K562 (cell line): Measurements from ENCODE around the gene FAM193A. TPM values are rescaled to one million over a fixed set of nuclear protein-coding genes. Genes with fewer than 3 reads are reported as not detected.

Source experiments
- CCAR2 ChIP-seq: fragments of 200-400 bp; formaldehyde crosslinking; IDR thresholded peaks from 2 replicates; pipeline ENCODE4 v1.6.1; 2017; ENCODE audit warnings: mild to moderate bottlenecking, low read depth, low read length
- CTBP1 ChIP-seq: fragments of 450-650 bp; IDR thresholded peaks from 2 replicates; pipeline ENCODE4 v1.6.1; 2016; ENCODE audit warnings: borderline replicate concordance
- CXXC5 ChIP-seq: fragments of 250-450 bp; sonication (Bioruptor Pico); IDR thresholded peaks from 2 replicates; pipeline ENCODE4 v1.8.0; 2022; ENCODE audit warnings: inconsistent platforms, mild to moderate bottlenecking, moderate library complexity
- ELF1 ChIP-seq: fragments of 200-800 bp; sonication (Bioruptor generic); IDR thresholded peaks from 2 replicates; pipeline ENCODE4 v1.6.1; 2016; ENCODE audit warnings: missing genetic modification characterization, missing compliant biosample characterization
- FOXP1 ChIP-seq: sonication (generic); formaldehyde crosslinking; IDR thresholded peaks from 2 replicates; pipeline ENCODE4 v1.8.0; 2022; ENCODE audit warnings: mild to moderate bottlenecking, missing genetic modification reagents
- MTA3 ChIP-seq: fragments of 450-650 bp; formaldehyde crosslinking; IDR thresholded peaks from 2 replicates; pipeline ENCODE4 v1.6.1; 2017; ENCODE audit warnings: mild to moderate bottlenecking, borderline replicate concordance
- POLR2A ChIP-seq: fragments of 450-650 bp; conservative IDR thresholded peaks from 2 replicates; pipeline ENCODE4 v1.6.1; 2016
- PTTG1 ChIP-seq: fragments of 450-650 bp; IDR thresholded peaks from 2 replicates; pipeline ENCODE4 v1.6.1; 2016; ENCODE audit warnings: low read depth, mild to moderate bottlenecking, missing genetic modification characterization, missing compliant biosample characterization
- SMARCA4 ChIP-seq: fragments of 450-650 bp; IDR thresholded peaks from 2 replicates; pipeline ENCODE4 v1.6.1; 2016
- TAF9B ChIP-seq: fragments of 450-650 bp; IDR thresholded peaks from 2 replicates; pipeline ENCODE4 v1.6.1; 2018; ENCODE audit warnings: mild to moderate bottlenecking; ENCODE audit not compliant: partially characterized antibody
- TAL1 ChIP-seq: fragments of 450-650 bp; IDR thresholded peaks from 2 replicates; pipeline ENCODE4 v1.6.1; 2016; ENCODE audit warnings: mild to moderate bottlenecking
- TSC22D4 ChIP-seq: fragments of 450-650 bp; IDR thresholded peaks from 2 replicates; pipeline ENCODE4 v1.6.1; 2016; ENCODE audit warnings: missing genetic modification characterization, missing biosample characterization, control low read depth
- XRCC5 ChIP-seq: fragments of 200-400 bp; formaldehyde crosslinking; IDR thresholded peaks from 2 replicates; pipeline ENCODE4 v1.6.1; 2017; ENCODE audit warnings: low read depth, mild to moderate bottlenecking, low read length
- ZFP1 ChIP-seq: fragments of 450-650 bp; formaldehyde crosslinking; IDR thresholded peaks from 2 replicates; pipeline ENCODE4 v1.4.0; 2020; ENCODE audit warnings: mild to moderate bottlenecking, mixed read lengths
- ZNF436 ChIP-seq: fragments of 250-450, 450-650 bp; sonication (Bioruptor Pico); formaldehyde crosslinking; IDR thresholded peaks from 2 replicates; pipeline ENCODE4 v1.7.0; 2020; ENCODE audit warnings: mild to moderate bottlenecking
- polyA plus RNA-seq, 8 experiments: library from polyadenylated mRNA; depleted of rRNA in 4 of 8; stranded (reverse) in 5 of 8; unstranded in 3 of 8; fragments of >200 nt; fragmentation: Nextera tagmentation in 2 of 8; fragmentation: Illumina TruSeq in 1 of 8; extraction: Ambion mirVana in 2 of 8; extraction: Trizol in 1 of 8; gene quantifications; 2 replicates each; pipeline versions ENCODE4 v1.2.1 to v1.2.3, GENCODE V29; 2011 to 2014; ENCODE audit warnings: inconsistent platforms in 1 of 8, missing spikeins in 1 of 8
- total RNA-seq, 7 experiments: library from RNA; depleted of rRNA in 6 of 7; stranded (reverse); fragments of >200 nt in 6 of 7; fragmentation: Illumina TruSeq in 2 of 7; extraction: Trizol in 2 of 7; gene quantifications; 2 replicates each; pipeline versions ENCODE4 v1.2.1 to v1.2.3, GENCODE V29; 2011 to 2021; ENCODE audit warnings: low replicate concordance in 1 of 7
- TF ChIP-seq, protein P1 (sequence below): sonication (generic); formaldehyde crosslinking; IDR thresholded peaks from 2 replicates; pipeline ENCODE4 v1.5.0; 2020; ENCODE audit warnings: missing genetic modification reagents
- TF ChIP-seq, protein P2 (sequence below): fragments of 250-450 bp; sonication (Bioruptor Pico); IDR thresholded peaks from 2 replicates; pipeline ENCODE4 v1.8.0; 2022; ENCODE audit warnings: moderate library complexity, mild to moderate bottlenecking, inconsistent platforms
- TF ChIP-seq, protein P3 (sequence below): fragments of 450-650 bp; IDR thresholded peaks from 2 replicates; pipeline ENCODE4 v1.6.1; 2016; ENCODE audit warnings: low read depth, mild to moderate bottlenecking, moderate library complexity
- TF ChIP-seq, protein P4 (sequence below): fragments of 450-650 bp; IDR thresholded peaks from 2 replicates; pipeline ENCODE4 v1.6.1; 2017; ENCODE audit warnings: mild to moderate bottlenecking, moderate library complexity
- TF ChIP-seq, protein P5 (sequence below): fragments of 250-450 bp; sonication (Bioruptor Pico); IDR thresholded peaks from 2 replicates; pipeline ENCODE4 v1.5.0; 2020; ENCODE audit warnings: mild to moderate bottlenecking, borderline replicate concordance
- TF ChIP-seq, protein P6 (sequence below): fragments of 250-450 bp; sonication (Bioruptor Pico); IDR thresholded peaks from 2 replicates; pipeline ENCODE4 v1.5.1; 2021; ENCODE audit warnings: mild to moderate bottlenecking

Gene FAM193A
- total and polyA plus RNA-seq, 9 of the 15 experiments (the other 6 are each of a cell fraction or from before 2014, with no cell fraction given): 0.46 to 24.6 (median 9.6) TPM

DNA sequence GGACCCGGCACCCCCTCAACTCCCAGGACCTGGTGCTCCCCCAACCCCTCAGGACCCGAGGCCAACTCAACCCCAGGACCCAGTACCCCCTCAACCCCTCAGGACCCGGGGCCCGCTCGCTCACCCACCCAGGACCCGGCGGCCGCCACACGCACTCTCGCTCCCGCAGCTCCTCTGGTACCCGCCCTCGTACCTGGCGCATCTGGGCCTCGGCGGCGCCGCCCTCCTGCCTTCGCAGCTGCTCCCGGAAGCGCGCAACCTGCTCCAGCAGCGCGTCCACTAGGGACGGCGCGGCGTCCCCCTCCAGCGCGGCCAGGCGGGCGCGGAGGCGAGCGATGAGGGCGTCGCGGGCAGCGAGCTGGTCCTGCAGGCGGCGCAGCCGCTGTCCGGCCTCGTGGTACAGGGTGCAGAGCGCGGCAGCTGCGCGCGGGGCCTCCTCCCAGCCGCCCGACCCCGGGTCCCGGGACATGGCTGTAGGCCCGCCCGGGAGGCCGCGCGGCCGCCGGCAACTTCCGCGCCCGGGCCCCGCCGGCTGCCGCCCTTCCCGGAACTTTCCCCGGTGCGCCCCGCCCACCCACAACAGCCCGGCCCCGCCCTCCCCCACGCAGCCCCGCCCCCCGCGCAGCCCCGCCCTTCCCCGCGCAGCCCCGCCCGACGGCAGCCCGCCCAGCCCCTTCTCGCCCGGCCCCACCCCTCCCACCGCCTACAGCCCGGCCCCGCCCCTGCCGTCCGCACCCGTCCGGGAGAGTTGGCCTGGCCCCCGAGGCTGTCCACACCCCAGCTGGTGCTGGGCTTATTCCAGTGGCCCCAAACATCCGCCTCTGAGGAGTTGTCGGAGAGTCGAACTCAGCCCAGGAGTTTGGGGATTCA, 219.6 kb downstream of the FAM193A start, which contains the start of gene TNIP2 (continued):
- TF ChIP-seq TSC22D4 (tag): no peak
- TF ChIP-seq, protein P1, sequence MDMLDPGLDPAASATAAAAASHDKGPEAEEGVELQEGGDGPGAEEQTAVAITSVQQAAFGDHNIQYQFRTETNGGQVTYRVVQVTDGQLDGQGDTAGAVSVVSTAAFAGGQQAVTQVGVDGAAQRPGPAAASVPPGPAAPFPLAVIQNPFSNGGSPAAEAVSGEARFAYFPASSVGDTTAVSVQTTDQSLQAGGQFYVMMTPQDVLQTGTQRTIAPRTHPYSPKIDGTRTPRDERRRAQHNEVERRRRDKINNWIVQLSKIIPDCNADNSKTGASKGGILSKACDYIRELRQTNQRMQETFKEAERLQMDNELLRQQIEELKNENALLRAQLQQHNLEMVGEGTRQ (CRISPR knock-in tag): no peak; the same call in 1 of the 2 replicates
- TF ChIP-seq ZNF436: no peak
- TF ChIP-seq ELF1 (tag): peak; percentile 93
- TF ChIP-seq CTBP1: peak; percentile 99
- TF ChIP-seq TAF9B: no peak
- TF ChIP-seq, protein P2, sequence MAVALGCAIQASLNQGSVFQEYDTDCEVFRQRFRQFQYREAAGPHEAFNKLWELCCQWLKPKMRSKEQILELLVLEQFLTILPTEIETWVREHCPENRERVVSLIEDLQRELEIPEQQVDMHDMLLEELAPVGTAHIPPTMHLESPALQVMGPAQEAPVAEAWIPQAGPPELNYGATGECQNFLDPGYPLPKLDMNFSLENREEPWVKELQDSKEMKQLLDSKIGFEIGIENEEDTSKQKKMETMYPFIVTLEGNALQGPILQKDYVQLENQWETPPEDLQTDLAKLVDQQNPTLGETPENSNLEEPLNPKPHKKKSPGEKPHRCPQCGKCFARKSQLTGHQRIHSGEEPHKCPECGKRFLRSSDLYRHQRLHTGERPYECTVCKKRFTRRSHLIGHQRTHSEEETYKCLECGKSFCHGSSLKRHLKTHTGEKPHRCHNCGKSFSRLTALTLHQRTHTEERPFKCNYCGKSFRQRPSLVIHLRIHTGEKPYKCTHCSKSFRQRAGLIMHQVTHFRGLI (CRISPR knock-in tag): no peak
- TF ChIP-seq XRCC5: no peak
- no peak for TF ChIP-seq CCAR2
- peak; percentile 71; the same call in 1 of the 2 replicates for TF ChIP-seq POLR2A
- TF ChIP-seq, protein P3, sequence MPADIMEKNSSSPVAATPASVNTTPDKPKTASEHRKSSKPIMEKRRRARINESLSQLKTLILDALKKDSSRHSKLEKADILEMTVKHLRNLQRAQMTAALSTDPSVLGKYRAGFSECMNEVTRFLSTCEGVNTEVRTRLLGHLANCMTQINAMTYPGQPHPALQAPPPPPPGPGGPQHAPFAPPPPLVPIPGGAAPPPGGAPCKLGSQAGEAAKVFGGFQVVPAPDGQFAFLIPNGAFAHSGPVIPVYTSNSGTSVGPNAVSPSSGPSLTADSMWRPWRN: no peak
- peak; percentile 86 for TF ChIP-seq MTA3
- no peak for TF ChIP-seq SMARCA4
- TF ChIP-seq PTTG1 (tag): no peak
- TF ChIP-seq, protein P4, sequence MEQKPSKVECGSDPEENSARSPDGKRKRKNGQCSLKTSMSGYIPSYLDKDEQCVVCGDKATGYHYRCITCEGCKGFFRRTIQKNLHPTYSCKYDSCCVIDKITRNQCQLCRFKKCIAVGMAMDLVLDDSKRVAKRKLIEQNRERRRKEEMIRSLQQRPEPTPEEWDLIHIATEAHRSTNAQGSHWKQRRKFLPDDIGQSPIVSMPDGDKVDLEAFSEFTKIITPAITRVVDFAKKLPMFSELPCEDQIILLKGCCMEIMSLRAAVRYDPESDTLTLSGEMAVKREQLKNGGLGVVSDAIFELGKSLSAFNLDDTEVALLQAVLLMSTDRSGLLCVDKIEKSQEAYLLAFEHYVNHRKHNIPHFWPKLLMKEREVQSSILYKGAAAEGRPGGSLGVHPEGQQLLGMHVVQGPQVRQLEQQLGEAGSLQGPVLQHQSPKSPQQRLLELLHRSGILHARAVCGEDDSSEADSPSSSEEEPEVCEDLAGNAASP: no peak
- no peak for TF ChIP-seq ZFP1 (CRISPR knock-in tag)
- TF ChIP-seq, protein P5, sequence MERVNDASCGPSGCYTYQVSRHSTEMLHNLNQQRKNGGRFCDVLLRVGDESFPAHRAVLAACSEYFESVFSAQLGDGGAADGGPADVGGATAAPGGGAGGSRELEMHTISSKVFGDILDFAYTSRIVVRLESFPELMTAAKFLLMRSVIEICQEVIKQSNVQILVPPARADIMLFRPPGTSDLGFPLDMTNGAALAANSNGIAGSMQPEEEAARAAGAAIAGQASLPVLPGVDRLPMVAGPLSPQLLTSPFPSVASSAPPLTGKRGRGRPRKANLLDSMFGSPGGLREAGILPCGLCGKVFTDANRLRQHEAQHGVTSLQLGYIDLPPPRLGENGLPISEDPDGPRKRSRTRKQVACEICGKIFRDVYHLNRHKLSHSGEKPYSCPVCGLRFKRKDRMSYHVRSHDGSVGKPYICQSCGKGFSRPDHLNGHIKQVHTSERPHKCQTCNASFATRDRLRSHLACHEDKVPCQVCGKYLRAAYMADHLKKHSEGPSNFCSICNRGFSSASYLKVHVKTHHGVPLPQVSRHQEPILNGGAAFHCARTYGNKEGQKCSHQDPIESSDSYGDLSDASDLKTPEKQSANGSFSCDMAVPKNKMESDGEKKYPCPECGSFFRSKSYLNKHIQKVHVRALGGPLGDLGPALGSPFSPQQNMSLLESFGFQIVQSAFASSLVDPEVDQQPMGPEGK (CRISPR knock-in tag): no peak
- peak; percentile 94 for TF ChIP-seq CXXC5 (CRISPR knock-in tag)
- TF ChIP-seq, protein P6, sequence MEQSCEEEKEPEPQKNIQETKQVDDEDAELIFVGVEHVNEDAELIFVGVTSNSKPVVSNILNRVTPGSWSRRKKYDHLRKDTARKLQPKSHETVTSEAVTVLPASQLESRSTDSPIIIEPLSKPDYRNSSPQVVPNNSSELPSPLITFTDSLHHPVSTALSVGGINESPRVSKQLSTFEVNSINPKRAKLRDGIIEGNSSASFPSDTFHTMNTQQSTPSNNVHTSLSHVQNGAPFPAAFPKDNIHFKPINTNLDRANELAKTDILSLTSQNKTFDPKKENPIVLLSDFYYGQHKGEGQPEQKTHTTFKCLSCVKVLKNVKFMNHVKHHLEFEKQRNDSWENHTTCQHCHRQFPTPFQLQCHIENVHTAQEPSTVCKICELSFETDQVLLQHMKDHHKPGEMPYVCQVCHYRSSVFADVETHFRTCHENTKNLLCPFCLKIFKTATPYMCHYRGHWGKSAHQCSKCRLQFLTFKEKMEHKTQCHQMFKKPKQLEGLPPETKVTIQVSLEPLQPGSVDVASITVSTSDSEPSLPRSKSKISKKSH (CRISPR knock-in tag): no peak
- TF ChIP-seq FOXP1 (CRISPR knock-in tag): 0 out of 2 replicates have a peak, but pooled peaks have one; percentile 7
- no peak for TF ChIP-seq TAL1
